ENCODE measurements around the gene MDP1. TPM values are rescaled to one million over a fixed set of nuclear protein-coding genes. Genes with fewer than 3 reads are reported as not detected.
"Not testable (repeated sequence)": the region's sequence is repeated elsewhere in the genome, so short reads cannot be mapped to it uniquely, and the experiment has no call there.

Gene MDP1
- total RNA-seq, 4 donors from 2014 or later = 6.9 to 17.1 (median 11.4) TPM

DNA sequence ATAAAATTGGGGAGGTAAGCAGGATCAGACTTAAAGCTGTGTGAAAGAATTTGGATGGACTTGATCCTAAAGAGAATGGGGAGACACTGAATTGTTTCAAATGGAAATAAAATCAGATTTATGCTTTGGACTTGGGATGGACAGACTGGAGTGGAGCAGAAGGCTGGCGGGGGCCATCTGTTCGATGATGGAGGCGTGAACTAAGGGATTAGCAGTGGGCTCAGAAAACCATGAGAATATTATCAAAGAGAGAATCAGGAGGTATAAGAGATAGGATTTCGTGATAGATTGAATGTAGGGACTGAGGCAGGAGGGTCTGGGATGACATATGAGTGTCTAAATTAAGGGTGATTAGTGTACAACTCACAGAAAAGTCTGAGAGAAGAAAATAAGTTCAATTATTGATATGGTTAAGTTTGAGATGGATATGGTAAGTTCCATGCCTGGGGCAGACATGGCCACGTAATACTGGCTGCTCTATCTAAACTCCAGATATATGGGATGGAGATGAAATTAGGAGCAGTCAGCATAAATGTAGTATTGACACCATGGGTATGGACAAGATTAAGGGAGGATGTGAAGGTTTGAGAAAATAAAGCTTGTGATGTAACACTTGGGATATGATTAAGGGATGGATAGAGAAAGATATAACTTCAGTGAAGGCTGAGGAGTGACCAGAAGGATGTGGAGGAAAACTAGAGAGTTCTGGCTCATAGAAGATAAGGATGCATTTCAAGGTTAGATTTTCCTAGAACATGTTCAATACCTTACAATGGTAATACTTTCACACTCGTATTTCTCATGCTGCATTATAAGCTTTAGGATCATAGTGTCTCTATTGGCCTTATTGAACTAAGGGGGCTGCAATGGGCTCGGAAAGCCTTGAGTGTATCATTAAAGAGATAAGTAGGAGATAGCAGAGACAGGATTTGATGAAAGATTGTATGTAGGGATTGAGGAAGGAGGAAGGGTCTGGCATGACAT is 11.4 kb downstream of the MDP1 start:
- Histone ChIP-seq H3K27me3 (no peaks in the 10 kb centered on the region), H3K4me1 (no peaks in the 10 kb centered on the region), H3K27ac (no peak overlapping the region), H3K9me3 (no peaks in the 10 kb centered on the region), H3K36me3 (peaks cover 0 to 93% of the 10 kb centered on the region in 2 donors), H3K4me3 (no peak overlapping the region)
- no peak for ATAC-seq
- TF ChIP-seq POLR2A (IDR thresholded peaks at IDR 0.05) (no peak), EP300 (IDR thresholded peaks at IDR 0.05) (no peak), POLR2AphosphoS5 (IDR thresholded peaks at IDR 0.05) (no peak)
- TF ChIP-seq, protein P1, sequence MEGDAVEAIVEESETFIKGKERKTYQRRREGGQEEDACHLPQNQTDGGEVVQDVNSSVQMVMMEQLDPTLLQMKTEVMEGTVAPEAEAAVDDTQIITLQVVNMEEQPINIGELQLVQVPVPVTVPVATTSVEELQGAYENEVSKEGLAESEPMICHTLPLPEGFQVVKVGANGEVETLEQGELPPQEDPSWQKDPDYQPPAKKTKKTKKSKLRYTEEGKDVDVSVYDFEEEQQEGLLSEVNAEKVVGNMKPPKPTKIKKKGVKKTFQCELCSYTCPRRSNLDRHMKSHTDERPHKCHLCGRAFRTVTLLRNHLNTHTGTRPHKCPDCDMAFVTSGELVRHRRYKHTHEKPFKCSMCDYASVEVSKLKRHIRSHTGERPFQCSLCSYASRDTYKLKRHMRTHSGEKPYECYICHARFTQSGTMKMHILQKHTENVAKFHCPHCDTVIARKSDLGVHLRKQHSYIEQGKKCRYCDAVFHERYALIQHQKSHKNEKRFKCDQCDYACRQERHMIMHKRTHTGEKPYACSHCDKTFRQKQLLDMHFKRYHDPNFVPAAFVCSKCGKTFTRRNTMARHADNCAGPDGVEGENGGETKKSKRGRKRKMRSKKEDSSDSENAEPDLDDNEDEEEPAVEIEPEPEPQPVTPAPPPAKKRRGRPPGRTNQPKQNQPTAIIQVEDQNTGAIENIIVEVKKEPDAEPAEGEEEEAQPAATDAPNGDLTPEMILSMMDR (IDR thresholded peaks at IDR 0.05) = no peak
- 88 to 95% methylated on average over 7 of the region's 7 CpGs for WGBS, 2 donors (ENCODE audit: low coverage in 1 of 2)

DNA sequence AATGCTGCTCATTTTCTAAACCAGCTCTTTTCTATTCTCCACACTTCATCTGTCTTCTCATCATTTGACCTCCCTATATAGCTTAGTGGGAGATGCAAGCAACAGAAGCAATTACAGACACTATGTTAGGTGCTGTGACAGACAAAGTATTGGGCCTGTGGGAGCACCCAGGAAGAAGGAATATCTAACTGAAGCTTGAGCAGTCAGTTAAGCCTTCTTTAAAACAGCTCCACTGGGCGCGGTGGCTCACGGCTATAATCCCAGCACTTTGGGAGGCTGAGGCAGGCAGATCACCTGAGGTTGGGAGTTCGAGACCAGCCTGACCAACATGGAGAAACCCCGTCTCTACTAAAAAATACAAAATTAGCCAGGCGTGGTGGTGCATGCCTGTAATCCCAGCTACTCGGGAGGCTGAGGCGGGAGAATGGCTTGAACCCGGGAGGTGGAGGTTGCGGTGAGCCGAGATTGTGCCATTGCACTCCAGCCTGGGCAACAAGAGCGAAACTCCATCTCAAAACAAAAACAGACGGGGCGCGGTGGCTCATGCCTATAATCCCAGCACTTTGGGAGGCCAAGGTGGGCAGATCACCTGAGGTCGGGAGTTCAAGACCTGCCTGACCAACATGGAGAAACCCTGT is 12.5 kb downstream of the MDP1 start:
- not testable (repeated sequence) for H3K4me3 ChIP-seq, H3K4me1 ChIP-seq, H3K9me3 ChIP-seq, H3K27ac ChIP-seq, ATAC-seq, H3K27me3 ChIP-seq
- H3K36me3 ChIP-seq = peaks cover 0 to 88% of the 10 kb centered on the region in 2 donors
- WGBS, 2 donors (ENCODE audit: low coverage in 1 of 2) = 77 to 99% methylated on average over 8 to 12 of the region's 16 CpGs

DNA sequence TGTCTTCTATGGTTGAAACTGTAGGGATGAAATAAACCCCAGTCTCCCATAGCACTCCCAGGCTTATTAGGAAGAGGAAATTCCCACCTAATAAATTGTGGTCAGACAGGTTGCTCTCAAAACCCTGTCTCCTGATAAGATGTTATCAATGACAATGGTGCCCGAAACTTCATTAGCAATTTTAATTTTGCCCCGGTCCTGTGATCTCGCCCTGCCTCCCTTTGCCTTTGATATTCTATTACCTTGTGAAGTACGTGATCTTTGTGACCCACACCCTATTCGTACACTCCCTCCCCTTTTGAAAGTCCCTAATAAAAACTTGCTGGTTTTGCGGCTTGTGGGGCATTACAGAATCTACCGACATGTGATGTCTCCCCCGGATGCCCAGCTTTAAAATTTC is 13.3 kb downstream of the MDP1 start:
- peaks cover 0 to 16% (median 0%) of the 10 kb centered on the region in 3 donors for H3K4me1 ChIP-seq
- WGBS, 2 donors (ENCODE audit: low coverage in 1 of 2) = 80 to 81% methylated on average over 6 to 8 of the region's 8 CpGs
- peaks cover 0 to 80% of the 10 kb centered on the region in 2 donors for H3K36me3 ChIP-seq
- not testable (repeated sequence) for H3K27ac ChIP-seq, H3K4me3 ChIP-seq, H3K9me3 ChIP-seq, H3K27me3 ChIP-seq, ATAC-seq

DNA sequence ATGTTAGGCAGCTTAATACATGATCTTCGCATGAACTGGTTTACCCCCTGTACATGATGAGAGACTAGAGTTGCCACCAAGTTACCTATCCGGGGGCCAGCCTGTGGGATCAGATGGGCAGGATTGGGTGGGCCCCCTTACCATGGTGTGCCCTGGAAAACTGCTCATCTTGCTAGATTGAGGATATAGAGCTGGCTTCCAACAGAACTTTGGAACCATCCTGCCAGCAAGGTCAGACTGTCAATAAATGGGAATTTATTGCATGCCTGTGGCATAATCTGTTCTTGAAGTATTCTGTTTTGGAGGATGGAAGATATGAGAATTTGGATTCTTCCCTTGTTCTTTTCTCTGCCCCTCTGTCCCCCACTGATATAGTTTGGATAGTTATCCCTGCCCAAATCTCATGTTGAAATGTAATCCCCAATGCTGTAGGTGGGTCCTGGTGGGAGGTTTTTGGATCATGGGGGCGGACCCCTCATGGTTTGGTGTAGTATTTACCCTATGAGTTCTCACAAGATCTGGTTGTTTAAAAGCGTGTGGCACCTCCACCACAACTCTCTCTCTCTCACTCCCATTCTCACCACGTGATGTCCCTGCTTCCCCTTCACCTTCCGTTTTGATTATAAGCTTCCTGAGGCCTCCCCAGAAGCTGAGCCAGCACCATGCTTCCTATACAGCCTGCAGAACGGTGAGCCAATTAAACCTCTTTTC is 16.9 kb downstream of the MDP1 start:
- TF ChIP-seq EP300 (IDR thresholded peaks at IDR 0.05) (no peak), POLR2A (IDR thresholded peaks at IDR 0.05) (no peak)
- Histone ChIP-seq H3K4me3 (no peak overlapping the region), H3K27ac (no peak overlapping the region), H3K36me3 (peaks cover 0 to 48% of the 10 kb centered on the region in 2 donors), H3K4me1 (peaks cover 4 to 42% (median 16%) of the 10 kb centered on the region in 3 donors), H3K9me3 (no peaks in the 10 kb centered on the region), H3K27me3 (no peaks in the 10 kb centered on the region)
- no peak for ATAC-seq
- WGBS, 2 donors (ENCODE audit: low coverage in 1 of 2) = 75 to 89% methylated on average over 4 to 6 of the region's 7 CpGs

DNA sequence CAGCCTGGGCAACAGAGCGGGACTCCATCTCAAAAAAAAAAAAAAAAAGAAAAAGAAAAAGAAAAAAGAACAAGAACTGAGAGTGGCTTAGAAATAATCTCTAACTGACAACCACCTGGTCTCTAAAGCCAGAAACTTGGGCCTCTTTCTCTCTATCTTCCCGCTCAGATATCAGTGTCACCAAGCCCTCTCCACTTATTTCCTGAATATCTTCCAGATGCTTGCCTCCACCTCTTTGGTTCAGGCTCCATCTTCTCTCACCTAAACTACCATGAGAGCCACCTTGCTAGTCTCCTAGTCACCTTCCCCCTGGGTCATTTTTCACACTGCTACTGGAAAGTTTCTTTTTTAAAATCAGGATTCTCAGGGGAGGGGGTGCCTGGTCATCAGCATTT is 18.8 kb downstream of the MDP1 start:
- H3K4me1 ChIP-seq = peaks cover 4 to 49% (median 16%) of the 10 kb centered on the region in 3 donors
- TF ChIP-seq POLR2A (IDR thresholded peaks at IDR 0.05) (no peak), EP300 (IDR thresholded peaks at IDR 0.05) (no peak), POLR2AphosphoS5 (IDR thresholded peaks at IDR 0.05) (no peak)
- TF ChIP-seq, protein P1 (IDR thresholded peaks at IDR 0.05) = no peak
- H3K27me3 ChIP-seq = no peaks in the 10 kb centered on the region
- H3K4me3 ChIP-seq = no peak overlapping the region
- peaks cover 0 to 50% of the 10 kb centered on the region in 2 donors for H3K36me3 ChIP-seq
- no peak for ATAC-seq
- 83 to 95% methylated on average over 1 to 2 of the region's 2 CpGs for WGBS, 2 donors (ENCODE audit: low coverage in 1 of 2)
- no peaks in the 10 kb centered on the region for H3K9me3 ChIP-seq
- H3K27ac ChIP-seq = no peak overlapping the region
